ENCODE results near the gene CACUL1.
"Not testable (repeated sequence)": the region's sequence is repeated elsewhere in the genome, so short reads cannot be mapped to it uniquely, and the experiment has no call there.

CACUL1 gene

DNA sequence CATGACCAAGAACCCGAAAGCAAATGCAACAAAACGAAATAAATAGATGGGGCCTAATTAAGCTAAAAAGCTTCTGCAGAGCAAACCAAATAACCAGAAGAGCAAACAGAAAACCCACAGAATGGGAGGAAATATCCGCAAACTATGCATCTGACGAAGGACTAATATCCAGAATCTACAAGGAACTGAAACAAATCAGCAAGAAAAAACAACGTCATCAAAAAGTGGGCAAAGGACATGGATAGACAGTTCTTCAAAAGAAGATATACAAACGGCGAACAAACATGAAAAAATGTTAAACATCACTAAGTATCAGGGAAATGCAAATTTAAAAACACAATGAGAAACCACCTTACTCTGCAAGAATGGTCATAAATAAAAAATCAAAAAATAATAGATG lies 35.3 kb upstream of the CACUL1 start:
- Histone ChIP-seq H3K9me3 (ENCODE audit: severe bottlenecking) (no peaks in the 10 kb centered on the region), H3K27me3 (ENCODE audit: insufficient read depth, poor library complexity, severe bottlenecking) (no peaks in the 10 kb centered on the region), H3K4me3 (ENCODE audit: severe bottlenecking) (no peak overlapping the region), H3K4me1 (ENCODE audit: insufficient read depth, poor library complexity, severe bottlenecking) (no peaks in the 10 kb centered on the region), H3K36me3 (ENCODE audit: low read depth) (no peaks in the 10 kb centered on the region), H3K27ac (ENCODE audit: poor library complexity, severe bottlenecking) (no peak overlapping the region)
- no peak for ATAC-seq (ENCODE audit: low read depth)
- TF ChIP-seq, protein P1, sequence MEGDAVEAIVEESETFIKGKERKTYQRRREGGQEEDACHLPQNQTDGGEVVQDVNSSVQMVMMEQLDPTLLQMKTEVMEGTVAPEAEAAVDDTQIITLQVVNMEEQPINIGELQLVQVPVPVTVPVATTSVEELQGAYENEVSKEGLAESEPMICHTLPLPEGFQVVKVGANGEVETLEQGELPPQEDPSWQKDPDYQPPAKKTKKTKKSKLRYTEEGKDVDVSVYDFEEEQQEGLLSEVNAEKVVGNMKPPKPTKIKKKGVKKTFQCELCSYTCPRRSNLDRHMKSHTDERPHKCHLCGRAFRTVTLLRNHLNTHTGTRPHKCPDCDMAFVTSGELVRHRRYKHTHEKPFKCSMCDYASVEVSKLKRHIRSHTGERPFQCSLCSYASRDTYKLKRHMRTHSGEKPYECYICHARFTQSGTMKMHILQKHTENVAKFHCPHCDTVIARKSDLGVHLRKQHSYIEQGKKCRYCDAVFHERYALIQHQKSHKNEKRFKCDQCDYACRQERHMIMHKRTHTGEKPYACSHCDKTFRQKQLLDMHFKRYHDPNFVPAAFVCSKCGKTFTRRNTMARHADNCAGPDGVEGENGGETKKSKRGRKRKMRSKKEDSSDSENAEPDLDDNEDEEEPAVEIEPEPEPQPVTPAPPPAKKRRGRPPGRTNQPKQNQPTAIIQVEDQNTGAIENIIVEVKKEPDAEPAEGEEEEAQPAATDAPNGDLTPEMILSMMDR (IDR thresholded peaks at IDR 0.05; ENCODE audit: poor library complexity, severe bottlenecking) = no peak
- DNase-seq (ENCODE audit: low spot score) = no peak

DNA sequence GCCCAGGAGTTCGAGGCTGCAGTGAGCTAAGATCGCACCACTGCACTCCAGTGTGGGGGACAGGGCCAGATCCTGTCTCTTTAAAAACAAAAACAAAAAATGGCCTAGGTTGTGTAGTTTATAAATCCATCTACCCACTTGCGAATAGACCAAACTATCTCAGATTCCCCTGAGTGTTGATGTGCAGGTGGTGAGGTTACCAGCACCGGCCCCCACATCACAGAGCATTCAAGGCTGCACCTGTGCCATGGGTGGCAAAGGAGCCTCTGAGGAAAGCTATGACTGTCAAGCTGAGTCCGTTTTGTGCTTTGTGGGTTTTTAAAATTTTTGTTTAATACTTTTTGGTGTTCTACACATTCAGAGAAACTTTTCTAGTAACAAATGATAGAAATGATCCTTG lies 30.8 kb upstream of the CACUL1 start:
- Histone ChIP-seq H3K4me1 (ENCODE audit: insufficient read depth, poor library complexity, severe bottlenecking) (no peaks in the 10 kb centered on the region), H3K36me3 (ENCODE audit: low read depth) (no peaks in the 10 kb centered on the region), H3K27ac (ENCODE audit: poor library complexity, severe bottlenecking) (no peak overlapping the region), H3K9me3 (ENCODE audit: severe bottlenecking) (no peaks in the 10 kb centered on the region), H3K4me3 (ENCODE audit: severe bottlenecking) (no peak overlapping the region), H3K27me3 (ENCODE audit: insufficient read depth, poor library complexity, severe bottlenecking) (no peaks in the 10 kb centered on the region)
- TF ChIP-seq, protein P1 (IDR thresholded peaks at IDR 0.05; ENCODE audit: poor library complexity, severe bottlenecking) = no peak
- ATAC-seq (ENCODE audit: low read depth) (no peak), DNase-seq (ENCODE audit: low spot score) (no peak)

DNA sequence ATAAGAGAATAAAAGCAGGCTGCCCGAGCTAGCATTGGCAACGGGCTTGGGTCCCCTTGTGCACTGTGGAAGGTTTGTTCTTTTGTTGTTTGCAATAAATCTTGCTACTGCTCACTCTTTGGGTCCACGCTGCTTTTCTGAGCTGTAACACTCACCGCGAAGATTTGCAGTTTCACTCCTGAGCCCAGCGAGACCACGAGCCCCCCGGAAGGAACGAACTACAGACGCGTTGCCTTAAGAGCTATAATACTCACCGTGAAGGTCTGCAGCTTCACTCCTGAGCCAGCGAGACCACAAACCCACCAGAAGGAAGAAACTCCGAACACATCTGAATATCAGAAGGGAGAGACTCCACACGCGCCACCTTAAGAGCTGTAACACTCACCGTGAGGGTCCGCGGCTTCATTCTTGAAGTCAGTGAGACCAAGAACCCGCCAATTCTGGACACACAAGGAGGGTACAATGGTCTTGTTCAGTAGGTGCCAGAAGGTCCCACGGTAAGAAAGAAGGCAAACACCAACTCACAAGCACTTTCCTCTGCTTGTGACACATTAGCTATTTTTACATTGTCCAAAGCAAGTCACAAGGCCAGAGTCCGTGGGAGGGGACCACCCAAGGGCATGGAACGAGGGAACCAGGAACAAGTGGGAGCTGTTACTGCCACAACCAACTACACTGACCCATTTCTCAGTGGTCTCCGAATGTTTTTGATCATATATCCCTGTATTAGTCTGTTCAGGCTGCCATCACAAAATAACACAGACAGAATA lies 29.2 kb upstream of the CACUL1 start:
- no peaks in the 10 kb centered on the region for H3K4me1 ChIP-seq (ENCODE audit: insufficient read depth, poor library complexity, severe bottlenecking)
- no peaks in the 10 kb centered on the region for H3K27me3 ChIP-seq (ENCODE audit: insufficient read depth, poor library complexity, severe bottlenecking)
- no peaks in the 10 kb centered on the region for H3K36me3 ChIP-seq (ENCODE audit: low read depth)
- ATAC-seq (ENCODE audit: low read depth) (no peak), DNase-seq (ENCODE audit: low spot score) (no peak)
- TF ChIP-seq, protein P1 (IDR thresholded peaks at IDR 0.05; ENCODE audit: poor library complexity, severe bottlenecking) = no peak
- H3K27ac ChIP-seq (ENCODE audit: poor library complexity, severe bottlenecking) = no peak overlapping the region
- no peak overlapping the region for H3K4me3 ChIP-seq (ENCODE audit: severe bottlenecking)
- H3K9me3 ChIP-seq (ENCODE audit: severe bottlenecking) = no peaks in the 10 kb centered on the region

DNA sequence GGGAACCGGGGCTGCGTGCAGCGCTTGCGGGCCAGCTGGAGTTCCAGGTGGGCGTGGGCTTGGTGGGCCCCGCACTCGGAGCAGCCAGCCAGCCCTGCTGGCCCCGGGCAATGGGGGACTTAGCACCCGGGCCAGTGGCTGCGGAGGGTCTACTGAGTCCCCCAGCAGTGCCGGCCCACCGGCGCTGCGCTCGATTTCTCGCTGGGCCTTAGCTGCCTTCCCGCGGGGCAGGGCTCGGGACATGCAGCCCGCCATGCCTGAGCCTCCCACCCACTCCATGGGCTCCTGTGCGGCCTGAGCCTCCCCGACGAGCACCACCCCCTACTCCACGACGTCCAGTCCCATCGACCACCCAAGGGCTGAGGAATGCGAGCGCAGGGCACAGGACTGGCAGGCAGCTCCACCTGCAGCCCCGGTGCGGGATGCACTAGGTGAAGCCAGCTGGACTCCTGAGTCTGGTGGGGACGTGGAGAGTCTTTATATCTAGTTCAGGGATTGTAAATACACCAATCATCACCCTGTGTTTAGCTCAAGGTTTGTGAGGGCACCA lies 28.2 kb upstream of the CACUL1 start:
- not testable (repeated sequence) for ATAC-seq (ENCODE audit: low read depth); DNase-seq (ENCODE audit: low spot score); H3K36me3 ChIP-seq (ENCODE audit: low read depth)

DNA sequence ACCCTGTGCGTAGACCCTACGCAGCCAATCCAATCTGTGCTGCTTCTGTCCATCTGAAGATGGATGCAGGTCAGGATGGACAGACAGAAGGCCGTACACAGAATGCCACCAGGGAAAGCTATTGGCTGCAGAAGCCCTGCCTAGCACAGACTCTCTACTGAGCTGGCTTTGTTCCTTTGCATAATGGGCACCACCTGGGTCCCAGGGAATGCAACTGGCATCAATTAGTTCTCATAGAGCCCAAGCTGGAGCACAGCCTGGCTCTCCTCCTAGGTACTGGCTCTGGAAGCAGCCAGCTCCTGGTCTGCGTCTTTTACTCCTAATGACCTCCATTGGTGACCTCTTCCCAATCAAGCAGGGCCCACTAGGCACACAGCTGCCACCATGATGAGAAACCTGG lies 26.8 kb upstream of the CACUL1 start:
- no peak for DNase-seq (ENCODE audit: low spot score)
- H3K4me1 ChIP-seq (ENCODE audit: insufficient read depth, poor library complexity, severe bottlenecking) = no peaks in the 10 kb centered on the region
- H3K4me3 ChIP-seq (ENCODE audit: severe bottlenecking) = no peak overlapping the region
- no peaks in the 10 kb centered on the region for H3K9me3 ChIP-seq (ENCODE audit: severe bottlenecking)
- no peaks in the 10 kb centered on the region for H3K36me3 ChIP-seq (ENCODE audit: low read depth)
- TF ChIP-seq, protein P1 (IDR thresholded peaks at IDR 0.05; ENCODE audit: poor library complexity, severe bottlenecking) = no peak
- no peak overlapping the region for H3K27ac ChIP-seq (ENCODE audit: poor library complexity, severe bottlenecking)
- ATAC-seq (ENCODE audit: low read depth) = no peak
- no peaks in the 10 kb centered on the region for H3K27me3 ChIP-seq (ENCODE audit: insufficient read depth, poor library complexity, severe bottlenecking)

More for the DNA sequence above, 28.2 kb upstream of the CACUL1 start:
- not testable (repeated sequence) for H3K27ac ChIP-seq (ENCODE audit: poor library complexity, severe bottlenecking); H3K27me3 ChIP-seq (ENCODE audit: insufficient read depth, poor library complexity, severe bottlenecking); H3K9me3 ChIP-seq (ENCODE audit: severe bottlenecking); H3K4me3 ChIP-seq (ENCODE audit: severe bottlenecking); H3K4me1 ChIP-seq (ENCODE audit: insufficient read depth, poor library complexity, severe bottlenecking)
